ENCODE measurements around the gene GFOD2. TPM values are rescaled to one million over a fixed set of nuclear protein-coding genes. Genes with fewer than 3 reads are reported as not detected.
"Not testable (repeated sequence)": the region's sequence is repeated elsewhere in the genome, so short reads cannot be mapped to it uniquely, and the experiment has no call there.

Gene GFOD2
- 13.4 and 15.2 TPM in 2 replicates for total RNA-seq

DNA sequence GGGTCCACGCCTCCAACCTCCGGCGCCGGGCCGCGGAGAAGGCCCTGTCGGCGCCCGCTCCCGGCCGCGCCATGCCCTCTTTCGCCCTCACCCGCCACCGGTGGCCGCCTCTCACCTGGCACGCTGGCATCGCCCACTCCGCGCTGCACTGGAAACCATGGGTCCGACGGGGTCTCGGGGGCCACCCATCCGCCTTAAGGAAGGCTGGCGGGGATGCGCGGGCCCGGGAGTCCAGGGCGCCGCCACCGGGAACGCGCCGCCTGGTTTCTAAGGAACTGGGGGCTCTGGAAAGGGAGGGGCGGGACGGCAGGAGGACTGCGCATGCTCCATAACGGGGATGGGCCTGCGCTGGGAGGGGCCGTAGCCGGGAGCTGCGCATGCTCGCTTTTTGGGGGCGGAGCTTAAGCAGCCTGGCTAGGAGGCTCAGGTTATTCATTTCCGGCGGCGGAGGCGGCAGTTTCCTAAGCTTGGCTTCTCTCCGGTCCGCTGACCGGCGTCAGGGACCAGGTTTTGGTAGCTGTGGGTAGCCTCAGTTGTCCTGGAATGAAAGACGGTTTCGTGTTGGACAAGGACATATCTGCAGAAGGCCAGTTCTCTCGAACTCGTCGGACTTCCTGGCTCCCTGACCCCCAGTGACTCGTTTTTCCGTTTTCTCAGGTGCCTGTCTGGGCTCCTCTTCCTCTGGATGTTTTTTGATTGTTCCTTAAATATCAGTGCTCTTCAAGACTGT lies at the start of gene GFOD2:
TSS of gene GFOD2 (minus strand) at position 269 of the 730 bp plus-strand sequence. CDS start 33,601 bp downstream, outside the sequence.
- intact Hi-C loops (cut with micrococcal nuclease) = loop anchor here (1.0 to 5.0 kb wide), 16 partner anchors 59 to 787 kb away; partner anchors contain the start of genes ACD, ATP6V0D1, CIAO2B and CTCF

DNA sequence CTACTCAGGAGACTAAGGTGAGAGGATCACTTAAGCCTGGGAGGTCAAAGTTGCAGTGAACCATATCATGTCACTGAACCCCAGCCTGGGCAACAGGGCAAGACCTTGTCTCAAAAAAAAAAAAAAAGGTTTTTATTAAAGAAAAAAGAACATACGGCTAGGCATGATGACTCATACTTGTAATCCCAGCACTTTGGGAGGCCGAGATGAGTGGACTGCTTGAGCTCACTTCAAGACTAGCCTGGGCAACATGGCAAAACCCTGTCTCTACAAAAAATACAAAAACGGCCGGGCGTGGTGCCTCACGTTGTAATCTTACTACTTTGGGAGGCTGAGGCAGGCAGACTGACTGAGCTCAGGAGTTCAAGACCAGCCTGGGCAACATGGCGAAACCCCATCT lies 48.8 kb upstream of the GFOD2 start:
- intact Hi-C loops (cut with micrococcal nuclease) = no loop called here

GRCh38 chr16:67766291-67766690 lies 47.2 kb upstream of the GFOD2 start:
- intact Hi-C loops (cut with micrococcal nuclease) = no loop called here

- intact Hi-C loops (cut with micrococcal nuclease) = no loop called here
Measured at GRCh38 chr16:67764158-67764667, 45.1 kb upstream of the GFOD2 start.

- intact Hi-C loops (cut with micrococcal nuclease) = no loop called here
Measured at GRCh38 chr16:67763066-67763465, 44.0 kb upstream of the GFOD2 start.

DNA sequence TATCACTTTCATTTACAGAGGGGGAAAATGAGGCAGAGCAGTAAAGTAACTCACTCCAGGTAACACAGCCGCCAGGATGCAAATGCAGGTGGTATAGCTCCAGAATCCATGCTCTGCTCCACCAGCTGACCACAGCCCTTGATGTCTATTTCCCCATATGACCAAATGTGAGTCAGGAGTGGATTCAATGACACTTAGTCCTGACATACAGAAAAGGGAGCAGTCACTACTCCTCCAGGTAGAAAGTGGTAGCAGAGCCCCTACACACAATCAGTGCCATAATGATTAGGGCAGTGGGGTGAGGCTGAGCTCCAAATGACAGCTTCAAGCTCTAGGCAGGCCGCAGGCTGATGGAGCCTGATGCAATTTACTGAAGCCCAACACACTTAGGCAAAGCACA lies 43.3 kb upstream of the GFOD2 start:
- intact Hi-C loops (cut with micrococcal nuclease) = no loop called here

DNA sequence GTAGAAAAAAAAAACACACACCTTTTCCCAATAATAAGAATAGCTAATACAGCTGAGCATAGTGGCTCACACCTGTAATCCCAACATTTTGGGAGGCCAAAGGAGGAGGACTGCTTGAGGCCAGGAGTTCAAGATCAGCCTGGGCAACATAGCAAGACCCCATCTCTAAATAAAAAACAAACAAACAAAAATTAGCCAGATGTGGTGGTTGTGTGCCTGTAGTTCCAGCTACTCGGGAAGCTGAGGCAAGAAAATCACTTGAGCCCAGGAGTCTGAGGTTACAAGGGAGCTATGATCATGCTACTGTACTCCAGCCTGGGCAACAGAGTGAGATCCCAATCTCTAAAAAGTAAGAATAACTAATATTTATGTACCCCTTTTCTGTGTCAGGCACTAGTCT lies 42.8 kb upstream of the GFOD2 start:
- intact Hi-C loops (cut with micrococcal nuclease) = no loop called here

- intact Hi-C loops (cut with micrococcal nuclease) = no loop called here
Measured at GRCh38 chr16:67760956-67761230, 41.8 kb upstream of the GFOD2 start.

DNA sequence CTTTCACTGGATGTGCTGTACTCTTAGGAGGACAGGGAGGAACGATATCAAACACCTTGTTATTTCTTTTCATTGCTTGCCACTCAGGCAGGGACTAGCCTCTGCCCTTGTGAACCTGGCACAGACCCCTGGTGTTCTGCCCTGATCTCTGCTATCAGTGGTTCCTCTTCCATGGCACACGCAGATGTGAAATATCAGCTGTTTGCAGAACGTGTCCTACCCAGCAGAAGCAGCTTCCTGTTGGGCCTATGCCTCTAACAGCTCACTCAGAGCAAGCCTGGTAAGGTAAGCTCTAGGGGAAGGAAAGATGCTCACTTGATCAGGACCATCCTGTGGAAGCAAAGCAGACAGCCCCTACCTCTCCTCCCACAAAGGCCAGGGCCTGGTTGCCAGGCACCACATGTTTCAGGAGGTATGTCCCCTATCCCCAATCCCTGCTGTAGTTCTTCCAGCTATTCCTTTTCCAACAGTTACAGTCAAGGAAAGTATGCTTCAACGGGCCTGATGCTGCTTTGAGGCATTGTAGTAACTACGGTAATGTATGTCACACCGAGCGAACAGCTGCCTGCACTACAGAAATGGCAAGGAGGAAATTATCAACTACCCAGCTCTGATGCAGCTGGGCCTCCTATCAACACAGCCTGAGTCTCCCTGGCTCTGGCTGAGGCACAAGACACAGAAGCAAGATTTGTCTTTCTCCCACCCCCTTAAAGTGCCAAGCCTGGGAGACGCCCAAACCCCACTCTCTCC lies 41.3 kb upstream of the GFOD2 start:
- intact Hi-C loops (cut with micrococcal nuclease) = no loop called here

GRCh38 chr16:67758966-67759365 lies 39.9 kb upstream of the GFOD2 start:
- intact Hi-C loops (cut with micrococcal nuclease) = no loop called here

DNA sequence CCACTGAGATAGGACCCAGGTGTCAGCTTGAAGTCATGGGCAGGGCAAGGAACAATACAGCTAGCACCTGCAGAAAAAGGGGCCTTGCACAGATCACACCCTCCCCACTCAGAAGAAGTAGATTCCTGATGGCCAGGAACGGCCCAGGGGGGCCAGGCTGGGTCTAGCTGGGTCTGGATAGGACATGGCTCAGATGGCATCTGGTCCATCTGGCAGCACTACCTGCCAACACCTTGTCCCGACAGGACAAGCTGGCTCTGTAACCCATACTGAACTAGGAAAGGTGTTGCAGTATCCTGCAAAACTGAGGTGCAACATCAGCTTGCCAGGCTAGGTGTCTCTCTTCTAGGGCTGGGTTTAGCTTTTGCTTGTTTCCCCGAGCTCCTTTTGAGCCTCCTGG lies 38.9 kb upstream of the GFOD2 start:
- intact Hi-C loops (cut with micrococcal nuclease) = no loop called here

- intact Hi-C loops (cut with micrococcal nuclease) = no loop called here
Measured at GRCh38 chr16:67752641-67753040, 33.5 kb upstream of the GFOD2 start.

DNA sequence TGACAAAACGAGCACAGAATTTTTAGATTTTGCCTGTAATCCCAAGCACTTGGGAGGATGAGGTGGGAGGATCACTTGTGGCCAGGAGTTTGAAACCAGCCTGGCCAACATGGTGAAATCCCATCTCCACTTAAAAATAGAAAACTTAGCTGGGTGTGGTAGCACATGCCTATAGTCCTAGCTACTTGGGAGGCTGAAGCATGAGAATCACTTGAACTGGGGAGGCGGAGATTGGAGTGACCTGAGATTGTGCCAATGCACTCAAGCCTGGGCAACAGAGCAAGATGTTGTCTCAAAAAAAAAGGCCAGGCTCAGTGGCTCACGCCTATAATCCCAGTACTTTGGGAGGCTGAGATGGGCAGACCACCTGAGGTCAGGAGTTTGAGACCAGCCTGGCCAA lies 32.2 kb upstream of the GFOD2 start:
- intact Hi-C loops (cut with micrococcal nuclease) = not testable (repeated sequence)

DNA sequence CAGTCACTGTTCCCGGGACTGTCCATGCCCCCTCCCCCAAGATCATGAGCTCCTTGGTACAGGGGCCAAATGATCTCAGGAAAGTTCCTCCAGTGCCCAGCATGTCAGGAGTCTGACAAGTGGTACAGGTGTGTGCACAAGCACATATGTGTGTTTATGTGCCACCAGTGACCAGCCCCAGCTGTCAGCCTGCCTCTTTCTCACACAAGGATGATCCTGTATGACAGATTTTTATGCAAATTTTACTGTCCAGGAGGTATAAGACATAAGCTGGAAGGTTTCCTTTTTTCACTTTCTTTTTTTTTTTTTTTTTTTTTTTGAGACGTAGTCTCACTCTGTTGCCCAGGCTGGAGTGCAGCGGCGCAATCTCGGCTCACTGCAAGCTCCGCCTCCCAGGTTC lies 31.4 kb upstream of the GFOD2 start:
- intact Hi-C loops (cut with micrococcal nuclease) = no loop called here

DNA sequence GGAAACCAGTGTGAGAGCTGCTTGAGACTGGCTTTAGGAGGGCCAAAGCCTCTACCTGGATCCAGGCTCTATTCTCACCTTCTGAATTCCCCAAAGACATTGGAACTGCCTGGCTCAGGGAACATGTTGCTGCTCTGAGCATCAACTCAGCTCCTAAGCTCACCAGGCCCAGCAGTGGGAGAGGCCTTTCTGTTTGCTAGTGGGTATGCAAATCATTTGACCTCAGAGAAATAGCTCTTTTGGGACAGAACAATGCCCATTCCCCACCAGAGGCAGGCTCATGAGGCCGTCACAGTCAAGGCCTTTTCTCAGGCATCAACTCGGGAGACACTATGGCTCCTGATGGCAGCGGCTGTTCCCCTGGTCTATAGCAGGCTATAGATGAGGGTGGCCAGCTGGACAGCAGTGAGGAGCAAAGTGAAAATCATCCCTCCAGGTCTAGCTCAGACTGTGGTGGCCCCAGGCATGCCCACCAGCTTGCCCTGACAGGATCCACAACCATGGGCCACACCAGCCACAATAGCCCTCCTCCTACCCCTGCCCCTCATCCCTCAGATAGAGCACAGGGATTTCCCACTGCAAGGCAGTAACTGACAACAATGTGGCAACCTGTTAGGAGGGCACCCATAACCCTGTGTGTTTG lies 30.4 kb upstream of the GFOD2 start:
- intact Hi-C loops (cut with micrococcal nuclease) = no loop called here

GRCh38 chr16:67748834-67749233 lies 29.7 kb upstream of the GFOD2 start:
- intact Hi-C loops (cut with micrococcal nuclease) = no loop called here

DNA sequence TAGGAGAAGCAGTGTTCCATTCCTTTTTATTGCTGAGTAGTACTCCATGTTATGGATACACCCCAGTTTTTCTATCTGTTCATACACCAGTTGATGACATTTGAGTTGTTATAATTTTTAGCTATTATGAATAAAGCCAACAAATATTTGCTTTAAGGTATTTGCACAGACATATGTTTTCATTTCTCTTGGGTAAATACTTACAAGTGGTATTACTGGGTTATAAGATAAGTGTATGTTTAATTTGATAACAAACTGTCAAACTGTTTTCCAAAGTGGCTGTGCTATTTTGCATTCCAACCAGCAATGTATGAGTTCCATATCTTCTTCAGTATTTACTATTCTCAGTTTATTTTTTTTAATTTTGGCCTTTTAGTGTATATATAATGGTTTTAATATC lies 27.7 kb upstream of the GFOD2 start:
- intact Hi-C loops (cut with micrococcal nuclease) = no loop called here

GRCh38 chr16:67741118-67741517 lies 22.0 kb upstream of the GFOD2 start:
- intact Hi-C loops (cut with micrococcal nuclease) = no loop called here

GRCh38 chr16:67740391-67740790 lies 21.3 kb upstream of the GFOD2 start:
- intact Hi-C loops (cut with micrococcal nuclease) = no loop called here

DNA sequence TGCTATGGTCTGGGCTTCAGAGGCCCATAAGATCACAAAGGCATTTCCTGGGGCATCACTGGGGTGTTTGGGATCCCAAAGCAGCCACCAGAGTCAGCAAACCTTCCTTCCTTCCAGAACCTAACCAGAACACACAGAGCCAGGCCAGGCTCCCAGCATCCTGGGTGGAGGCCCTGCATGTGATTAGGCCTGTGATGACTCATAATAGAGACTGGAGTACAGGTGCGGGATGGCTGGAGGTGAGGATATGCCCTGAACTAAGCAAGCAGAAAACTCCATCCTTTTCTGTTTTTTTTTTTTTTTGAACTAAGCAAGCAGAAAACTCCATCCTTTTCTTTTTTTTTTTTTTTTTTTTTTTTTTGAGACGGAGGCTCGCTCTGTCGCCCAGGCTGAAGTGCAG lies 17.7 kb upstream of the GFOD2 start:
- intact Hi-C loops (cut with micrococcal nuclease) = no loop called here

DNA sequence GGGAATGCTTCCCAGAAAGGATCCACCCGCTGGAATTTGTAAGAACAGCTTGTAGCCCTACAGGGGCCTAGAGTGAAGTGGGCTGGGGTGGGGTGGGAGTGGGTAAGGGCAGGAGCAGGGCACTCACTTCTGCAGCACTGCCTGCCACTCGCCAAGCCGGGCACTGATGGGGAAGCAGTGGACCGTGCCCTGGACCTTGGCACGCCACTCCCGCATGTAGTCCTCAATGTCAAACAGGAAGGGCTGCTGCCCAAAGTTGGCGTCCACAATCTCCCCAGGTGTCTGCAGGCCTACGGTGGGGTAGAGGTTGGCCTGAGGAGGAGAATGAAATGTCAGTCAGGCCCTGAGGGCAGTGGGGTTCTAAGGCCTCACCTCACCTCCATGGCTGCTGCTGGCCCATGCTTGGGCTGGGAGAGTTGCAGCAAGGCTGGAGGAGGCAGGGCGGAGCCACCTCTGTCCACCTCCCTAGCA lies 15.7 kb upstream of the GFOD2 start:
- intact Hi-C loops (cut with micrococcal nuclease) = no loop called here
